ENCODE measurements around the gene HYAL1. TPM values are rescaled to one million over a fixed set of nuclear protein-coding genes. Genes with fewer than 3 reads are reported as not detected.
"Not testable (repeated sequence)": the region's sequence is repeated elsewhere in the genome, so short reads cannot be mapped to it uniquely, and the experiment has no call there.

The HYAL1 gene
- total RNA-seq, 2 donors from 2014 or later: 0.25 to 0.26 TPM

GRCh38 chr3:50273689-50274065 lies 29.7 kb downstream of the HYAL1 start:
- Mint-ChIP-seq H3K4me1 (ENCODE audit: low read depth in 2 of 2) (peaks cover 20 to 22% of the 10 kb centered on the region in 2 donors), H3K4me3 (peak overlapping the region; percentile 43), H3K27me3 (peaks cover 21 to 24% of the 10 kb centered on the region in 2 donors), H3K36me3 (no peaks in the 10 kb centered on the region), H3K27ac (no peak overlapping the region), H3K9me3 (no peaks in the 10 kb centered on the region)
- ATAC-seq (no peak), DNase-seq (ENCODE audit: low spot score) (no peak)

- Mint-ChIP-seq H3K4me3 (peak overlapping the region; percentile 82), H3K27ac (no peak overlapping the region), H3K9me3 (no peaks in the 10 kb centered on the region), H3K27me3 (peaks cover 21 to 24% of the 10 kb centered on the region in 2 donors), H3K4me1 (ENCODE audit: low read depth in 2 of 2) (peaks cover 20 to 22% of the 10 kb centered on the region in 2 donors), H3K36me3 (no peaks in the 10 kb centered on the region)
- peak; percentile 90 to 92 for ATAC-seq
- peak; percentile 90 for DNase-seq (ENCODE audit: low spot score)
Observed at GRCh38 chr3:50272911-50273688, 30.3 kb downstream of the HYAL1 start.

GRCh38 chr3:50272538-50272910 lies 30.9 kb downstream of the HYAL1 start:
- not testable (repeated sequence) for H3K36me3 Mint-ChIP-seq; H3K4me3 Mint-ChIP-seq; DNase-seq (ENCODE audit: low spot score); ATAC-seq; H3K27ac Mint-ChIP-seq; H3K9me3 Mint-ChIP-seq
- peaks cover 20 to 22% of the 10 kb centered on the region in 2 donors for H3K4me1 Mint-ChIP-seq (ENCODE audit: low read depth in 2 of 2)
- H3K27me3 Mint-ChIP-seq: peaks cover 19 to 24% of the 10 kb centered on the region in 2 donors

- ATAC-seq (no peak), DNase-seq (ENCODE audit: low spot score) (no peak)
- H3K36me3 Mint-ChIP-seq: no peaks in the 10 kb centered on the region
- H3K9me3 Mint-ChIP-seq: no peaks in the 10 kb centered on the region
- no peak overlapping the region for H3K4me3 Mint-ChIP-seq
- peak overlapping the region in 1 of 2 donors; percentile 77 for H3K27ac Mint-ChIP-seq
- H3K4me1 Mint-ChIP-seq (ENCODE audit: low read depth in 2 of 2): peaks cover 20 to 22% of the 10 kb centered on the region in 2 donors
- H3K27me3 Mint-ChIP-seq: peaks cover 19 to 24% of the 10 kb centered on the region in 2 donors
Observed at GRCh38 chr3:50271314-50271936, 31.9 kb downstream of the HYAL1 start.

GRCh38 chr3:50270422-50271224 lies 32.8 kb downstream of the HYAL1 start:
- Mint-ChIP-seq H3K36me3 (no peaks in the 10 kb centered on the region), H3K4me3 (no peak overlapping the region), H3K27me3 (peaks cover 15 to 19% of the 10 kb centered on the region in 2 donors), H3K27ac (no peak overlapping the region), H3K9me3 (no peaks in the 10 kb centered on the region), H3K4me1 (ENCODE audit: low read depth in 2 of 2) (peaks cover 16 to 17% of the 10 kb centered on the region in 2 donors)
- no peak for ATAC-seq
- no peak for DNase-seq (ENCODE audit: low spot score)

GRCh38 chr3:50269977-50270413 lies 33.4 kb downstream of the HYAL1 start:
- Mint-ChIP-seq H3K36me3 (no peaks in the 10 kb centered on the region), H3K27me3 (peaks cover 12 to 14% of the 10 kb centered on the region in 2 donors), H3K4me1 (ENCODE audit: low read depth in 2 of 2) (peaks cover 13 to 16% of the 10 kb centered on the region in 2 donors), H3K4me3 (no peak overlapping the region), H3K27ac (no peak overlapping the region), H3K9me3 (no peaks in the 10 kb centered on the region)
- ATAC-seq (no peak), DNase-seq (ENCODE audit: low spot score) (no peak)

- H3K9me3 Mint-ChIP-seq: no peaks in the 10 kb centered on the region
- peaks cover 11 to 13% of the 10 kb centered on the region in 2 donors for H3K4me1 Mint-ChIP-seq (ENCODE audit: low read depth in 2 of 2)
- no peak overlapping the region for H3K27ac Mint-ChIP-seq
- peaks cover 10 to 12% of the 10 kb centered on the region in 2 donors for H3K27me3 Mint-ChIP-seq
- H3K4me3 Mint-ChIP-seq: no peak overlapping the region
- DNase-seq (ENCODE audit: low spot score): no peak
- no peaks in the 10 kb centered on the region for H3K36me3 Mint-ChIP-seq
- no peak for ATAC-seq
Observed at GRCh38 chr3:50269460-50269859, 33.9 kb downstream of the HYAL1 start.

- no peaks in the 10 kb centered on the region for H3K9me3 Mint-ChIP-seq
- peaks cover 6 to 11% of the 10 kb centered on the region in 2 donors for H3K4me1 Mint-ChIP-seq (ENCODE audit: low read depth in 2 of 2)
- no peak within 1 kb of the TSS for H3K27ac Mint-ChIP-seq
- DNase-seq (ENCODE audit: low spot score): no peak
- no peak for ATAC-seq
- H3K36me3 Mint-ChIP-seq: no peaks in the 10 kb centered on the region
- H3K4me3 Mint-ChIP-seq: no peak within 1 kb of the TSS
- peaks cover 5 to 7% of the 10 kb centered on the region in 2 donors for H3K27me3 Mint-ChIP-seq
Observed at GRCh38 chr3:50268703-50269451, 34.5 kb downstream of the HYAL1 start, which contains the start of gene SEMA3B. Gene SEMA3B, plus strand, starts transcription at chr3:50269147. Its CDS starts 94 bp downstream, at chr3:50269241.

GRCh38 chr3:50268276-50268675 lies 35.1 kb downstream of the HYAL1 start:
- H3K9me3 Mint-ChIP-seq: no peaks in the 10 kb centered on the region
- H3K27me3 Mint-ChIP-seq: peaks cover 5 to 6% of the 10 kb centered on the region in 2 donors
- H3K27ac Mint-ChIP-seq: no peak overlapping the region
- no peak for DNase-seq (ENCODE audit: low spot score)
- no peak for ATAC-seq
- H3K4me1 Mint-ChIP-seq (ENCODE audit: low read depth in 2 of 2): peaks cover 6 to 11% of the 10 kb centered on the region in 2 donors
- H3K36me3 Mint-ChIP-seq: no peaks in the 10 kb centered on the region
- H3K4me3 Mint-ChIP-seq: no peak overlapping the region

GRCh38 chr3:50267280-50267913 lies 36.0 kb downstream of the HYAL1 start:
- H3K4me3 Mint-ChIP-seq: no peak overlapping the region
- DNase-seq (ENCODE audit: low spot score): no peak
- peaks cover 0 to 2% of the 10 kb centered on the region in 2 donors for H3K27me3 Mint-ChIP-seq
- ATAC-seq: no peak
- H3K9me3 Mint-ChIP-seq: no peaks in the 10 kb centered on the region
- no peaks in the 10 kb centered on the region for H3K36me3 Mint-ChIP-seq
- no peak overlapping the region for H3K27ac Mint-ChIP-seq
- H3K4me1 Mint-ChIP-seq (ENCODE audit: low read depth in 2 of 2): peaks cover 0 to 6% of the 10 kb centered on the region in 2 donors

GRCh38 chr3:50266836-50267235 lies 36.5 kb downstream of the HYAL1 start:
- no peak for DNase-seq (ENCODE audit: low spot score)
- Mint-ChIP-seq H3K4me3 (no peak overlapping the region), H3K27ac (no peak overlapping the region), H3K27me3 (peaks cover 0 to 2% of the 10 kb centered on the region in 2 donors), H3K36me3 (no peaks in the 10 kb centered on the region), H3K4me1 (ENCODE audit: low read depth in 2 of 2) (peaks cover 0 to 6% of the 10 kb centered on the region in 2 donors), H3K9me3 (no peaks in the 10 kb centered on the region)
- ATAC-seq: no peak

GRCh38 chr3:50266017-50266416 lies 37.4 kb downstream of the HYAL1 start:
- H3K4me3 Mint-ChIP-seq: no peak overlapping the region
- no peaks in the 10 kb centered on the region for H3K36me3 Mint-ChIP-seq
- H3K27ac Mint-ChIP-seq: no peak overlapping the region
- DNase-seq (ENCODE audit: low spot score): no peak
- ATAC-seq: no peak
- H3K27me3 Mint-ChIP-seq: peaks cover 0 to 2% of the 10 kb centered on the region in 2 donors
- no peaks in the 10 kb centered on the region for H3K9me3 Mint-ChIP-seq
- H3K4me1 Mint-ChIP-seq (ENCODE audit: low read depth in 2 of 2): peaks cover 0 to 2% of the 10 kb centered on the region in 2 donors

GRCh38 chr3:50265571-50265970 lies 37.8 kb downstream of the HYAL1 start:
- Mint-ChIP-seq H3K36me3 (no peaks in the 10 kb centered on the region), H3K27me3 (peaks cover 0 to 2% of the 10 kb centered on the region in 2 donors), H3K9me3 (no peaks in the 10 kb centered on the region), H3K27ac (no peak overlapping the region), H3K4me3 (no peak overlapping the region), H3K4me1 (ENCODE audit: low read depth in 2 of 2) (peaks cover 0 to 2% of the 10 kb centered on the region in 2 donors)
- no peak for DNase-seq (ENCODE audit: low spot score)
- no peak for ATAC-seq
